ENCODE measurements around the gene AGFG1. TPM values are rescaled to one million over a fixed set of nuclear protein-coding genes. Genes with fewer than 3 reads are reported as not detected.
A peak's percentile ranks its signal among the peaks of the same experiment; 100 is the strongest.

The AGFG1 gene
- total RNA-seq, 1 donor from 2014 or later = 84.1 TPM

GRCh38 chr2:227466887-227467600 is 4.9 kb upstream of the AGFG1 start:
- Histone ChIP-seq H3K27ac (ENCODE audit: low read depth, low read length) (peak overlapping the region; percentile 55), H3K79me2 (ENCODE audit: insufficient read depth, low read length) (no peaks in the 10 kb centered on the region), H2AFZ (ENCODE audit: low read depth, low read length) (peak overlapping the region; percentile 52), H3K4me1 (ENCODE audit: insufficient read depth, low read length) (peaks cover 20% of the 10 kb centered on the region), H3K36me3 (ENCODE audit: insufficient read depth, low read length) (no peaks in the 10 kb centered on the region), H3K4me3 (ENCODE audit: insufficient read depth, low read depth, low read length) (no peak overlapping the region), H4K20me1 (ENCODE audit: insufficient read depth, low read length) (no peaks in the 10 kb centered on the region), H3K9me3 (ENCODE audit: insufficient read depth, low read depth, low read length) (no peaks in the 10 kb centered on the region), H3K27me3 (ENCODE audit: insufficient read depth, low read length) (no peaks in the 10 kb centered on the region), H3K9ac (ENCODE audit: low read length) (peak overlapping the region; percentile 55), H3K4me2 (ENCODE audit: low read length) (peak overlapping the region; percentile 65)
- no peak for TF ChIP-seq EZH2 (IDR thresholded peaks at IDR 0.05; ENCODE audit: insufficient read depth, low read length)
- TF ChIP-seq CTCF (IDR thresholded peaks at IDR 0.05; ENCODE audit: insufficient read depth, low read depth, low read length) = no peak
- no peak for DNase-seq (ENCODE audit: low read depth)
- no peak for FAIRE-seq
- peaks cover 32% of the 10 kb centered on the region for H3K4me1 Mint-ChIP-seq (ENCODE audit: low read depth, unreplicated experiment)
- H3K4me3 Mint-ChIP-seq (ENCODE audit: unreplicated experiment) = no peak overlapping the region
- peak overlapping the region; percentile 96 for H3K27ac Mint-ChIP-seq (ENCODE audit: unreplicated experiment)
- H3K27me3 Mint-ChIP-seq (ENCODE audit: low read depth, unreplicated experiment) = no peaks in the 10 kb centered on the region
- no peaks in the 10 kb centered on the region for H3K36me3 Mint-ChIP-seq (ENCODE audit: low read depth, unreplicated experiment)
- no peaks in the 10 kb centered on the region for H3K9me3 Mint-ChIP-seq (ENCODE audit: unreplicated experiment)

GRCh38 chr2:227471412-227471811 is 544 bp upstream of the AGFG1 start:
- H3K27ac Mint-ChIP-seq (ENCODE audit: unreplicated experiment) = peak overlapping the region; percentile 58
- H3K36me3 ChIP-seq (ENCODE audit: insufficient read depth, low read length) = no peaks in the 10 kb centered on the region
- TF ChIP-seq EZH2 (IDR thresholded peaks at IDR 0.05; ENCODE audit: insufficient read depth, low read length) = no peak
- TF ChIP-seq CTCF (IDR thresholded peaks at IDR 0.05; ENCODE audit: insufficient read depth, low read depth, low read length) = no peak
- no peak for FAIRE-seq
- H3K79me2 ChIP-seq (ENCODE audit: insufficient read depth, low read length) = peaks cover 42% of the 10 kb centered on the region
- DNase-seq (ENCODE audit: low read depth) = no peak
- no peaks in the 10 kb centered on the region for H3K27me3 Mint-ChIP-seq (ENCODE audit: low read depth, unreplicated experiment)
- peak overlapping the region; percentile 82 for H3K4me3 Mint-ChIP-seq (ENCODE audit: unreplicated experiment)
- peaks cover 34% of the 10 kb centered on the region for H4K20me1 ChIP-seq (ENCODE audit: insufficient read depth, low read length)
- no peak overlapping the region for H2AFZ ChIP-seq (ENCODE audit: low read depth, low read length)
- H3K9me3 Mint-ChIP-seq (ENCODE audit: unreplicated experiment) = no peaks in the 10 kb centered on the region
- no peak overlapping the region for H3K9ac ChIP-seq (ENCODE audit: low read length)
- H3K27ac ChIP-seq (ENCODE audit: low read depth, low read length) = no peak overlapping the region
- no peak overlapping the region for H3K4me2 ChIP-seq (ENCODE audit: low read length)
- peaks cover 28% of the 10 kb centered on the region for H3K4me1 Mint-ChIP-seq (ENCODE audit: low read depth, unreplicated experiment)
- H3K4me3 ChIP-seq (ENCODE audit: insufficient read depth, low read depth, low read length) = no peak overlapping the region
- no peaks in the 10 kb centered on the region for H3K36me3 Mint-ChIP-seq (ENCODE audit: low read depth, unreplicated experiment)
- H3K27me3 ChIP-seq (ENCODE audit: insufficient read depth, low read length) = no peaks in the 10 kb centered on the region
- no peaks in the 10 kb centered on the region for H3K9me3 ChIP-seq (ENCODE audit: insufficient read depth, low read depth, low read length)
- peaks cover 26% of the 10 kb centered on the region for H3K4me1 ChIP-seq (ENCODE audit: insufficient read depth, low read length)

All from astrocyte (in vitro differentiated cells and primary cell).